ENCODE results near the gene SRSF2.

SRSF2 gene

GRCh38 chr17:76702076-76702475 is 35.1 kb downstream of the SRSF2 start:
- TF ChIP-seq CTCF (IDR thresholded peaks at IDR 0.05), result no peak

GRCh38 chr17:76701471-76701967 is 35.6 kb downstream of the SRSF2 start:
- TF ChIP-seq CTCF (IDR thresholded peaks at IDR 0.05), result no peak

GRCh38 chr17:76700617-76701470 is 36.3 kb downstream of the SRSF2 start:
- no peak for TF ChIP-seq CTCF (IDR thresholded peaks at IDR 0.05)

GRCh38 chr17:76700270-76700616 is 36.9 kb downstream of the SRSF2 start:
- TF ChIP-seq CTCF (IDR thresholded peaks at IDR 0.05), result no peak

GRCh38 chr17:76697702-76698465 is 39.2 kb downstream of the SRSF2 start:
- no peak for TF ChIP-seq CTCF (IDR thresholded peaks at IDR 0.05)

GRCh38 chr17:76696763-76697701 is 40.1 kb downstream of the SRSF2 start:
- no peak for TF ChIP-seq CTCF (IDR thresholded peaks at IDR 0.05)
